ENCODE results near the gene SEPHS2.

SEPHS2 gene

GRCh38 chr16:30447512-30448226 lies 2.0 kb upstream of the SEPHS2 start:
- Histone ChIP-seq H3K4me3 (ENCODE audit: low read depth in 1 of 2, low read length in 2 of 2) (peak overlapping the region in 1 of 2 donors; percentile 37), H3K27ac (ENCODE audit: low read depth, low read length) (peak overlapping the region; percentile 71), H3K4me1 (ENCODE audit: control insufficient read depth in 1 of 2, insufficient read depth in 2 of 2, low read length in 2 of 2) (peaks cover 43 to 48% of the 10 kb centered on the region in 2 donors), H3K36me3 (ENCODE audit: control insufficient read depth in 1 of 2, insufficient read depth in 2 of 2, low read length in 2 of 2) (peaks cover 0 to 4% of the 10 kb centered on the region in 2 donors), H3K9me3 (ENCODE audit: control insufficient read depth in 1 of 2, low read length in 2 of 2) (no peaks in the 10 kb centered on the region), H3K27me3 (ENCODE audit: control insufficient read depth in 1 of 2, insufficient read depth in 2 of 2, low read length in 2 of 2) (no peaks in the 10 kb centered on the region), H3K9ac (ENCODE audit: low read depth in 1 of 2, low read length in 2 of 2) (peak overlapping the region; percentile 25 to 36)

- H3K4me3 ChIP-seq (ENCODE audit: low read depth in 1 of 2, low read length in 2 of 2): peak overlapping the region; percentile 87 to 96
- peak overlapping the region; percentile 90 to 93 for H3K9ac ChIP-seq (ENCODE audit: low read depth in 1 of 2, low read length in 2 of 2)
- no peaks in the 10 kb centered on the region for H3K9me3 ChIP-seq (ENCODE audit: control insufficient read depth in 1 of 2, low read length in 2 of 2)
- peaks cover 38 to 42% of the 10 kb centered on the region in 2 donors for H3K4me1 ChIP-seq (ENCODE audit: control insufficient read depth in 1 of 2, insufficient read depth in 2 of 2, low read length in 2 of 2)
- no peaks in the 10 kb centered on the region for H3K27me3 ChIP-seq (ENCODE audit: control insufficient read depth in 1 of 2, insufficient read depth in 2 of 2, low read length in 2 of 2)
- peak overlapping the region; percentile 88 for H3K27ac ChIP-seq (ENCODE audit: low read depth, low read length)
- peaks cover 0 to 4% of the 10 kb centered on the region in 2 donors for H3K36me3 ChIP-seq (ENCODE audit: control insufficient read depth in 1 of 2, insufficient read depth in 2 of 2, low read length in 2 of 2)
Observed at GRCh38 chr16:30446203-30446595, 525 bp upstream of the SEPHS2 start.

- Histone ChIP-seq H3K9me3 (ENCODE audit: control insufficient read depth in 1 of 2, low read length in 2 of 2) (no peaks in the 10 kb centered on the region), H3K4me1 (ENCODE audit: control insufficient read depth in 1 of 2, insufficient read depth in 2 of 2, low read length in 2 of 2) (peaks cover 34 to 38% of the 10 kb centered on the region in 2 donors)
Observed at GRCh38 chr16:30445149-30445407, 596 bp downstream of the SEPHS2 start.

GRCh38 chr16:30444231-30445148 lies 1.2 kb downstream of the SEPHS2 start:
- no peaks in the 10 kb centered on the region for H3K27me3 ChIP-seq (ENCODE audit: control insufficient read depth in 1 of 2, insufficient read depth in 2 of 2, low read length in 2 of 2)

More at GRCh38 chr16:30445149-30445407, 596 bp downstream of the SEPHS2 start:
- Histone ChIP-seq H3K36me3 (ENCODE audit: control insufficient read depth in 1 of 2, insufficient read depth in 2 of 2, low read length in 2 of 2) (peaks cover 0 to 4% of the 10 kb centered on the region in 2 donors), H3K9ac (ENCODE audit: low read depth in 1 of 2, low read length in 2 of 2) (peak overlapping the region; percentile 90 to 93), H3K4me3 (ENCODE audit: low read depth in 1 of 2, low read length in 2 of 2) (peak overlapping the region; percentile 87 to 96), H3K27ac (ENCODE audit: low read depth, low read length) (peak overlapping the region; percentile 88), H3K27me3 (ENCODE audit: control insufficient read depth in 1 of 2, insufficient read depth in 2 of 2, low read length in 2 of 2) (no peaks in the 10 kb centered on the region)

GRCh38 chr16:30443631-30444030 lies 2.0 kb downstream of the SEPHS2 start:
- H3K27me3 ChIP-seq (ENCODE audit: control insufficient read depth in 1 of 2, insufficient read depth in 2 of 2, low read length in 2 of 2): no peaks in the 10 kb centered on the region
- H3K9ac ChIP-seq (ENCODE audit: low read depth in 1 of 2, low read length in 2 of 2): peak overlapping the region in 1 of 2 donors; percentile 20
- no peaks in the 10 kb centered on the region for H3K9me3 ChIP-seq (ENCODE audit: control insufficient read depth in 1 of 2, low read length in 2 of 2)
- H3K4me1 ChIP-seq (ENCODE audit: control insufficient read depth in 1 of 2, insufficient read depth in 2 of 2, low read length in 2 of 2): peaks cover 34% of the 10 kb centered on the region in 2 donors
- H3K27ac ChIP-seq (ENCODE audit: low read depth, low read length): no peak overlapping the region
- peak overlapping the region; percentile 87 to 96 for H3K4me3 ChIP-seq (ENCODE audit: low read depth in 1 of 2, low read length in 2 of 2)
- H3K36me3 ChIP-seq (ENCODE audit: control insufficient read depth in 1 of 2, insufficient read depth in 2 of 2, low read length in 2 of 2): peaks cover 0 to 4% of the 10 kb centered on the region in 2 donors

More at GRCh38 chr16:30444231-30445148, 1.2 kb downstream of the SEPHS2 start:
- Histone ChIP-seq H3K9me3 (ENCODE audit: control insufficient read depth in 1 of 2, low read length in 2 of 2) (no peaks in the 10 kb centered on the region), H3K36me3 (ENCODE audit: control insufficient read depth in 1 of 2, insufficient read depth in 2 of 2, low read length in 2 of 2) (peaks cover 0 to 4% of the 10 kb centered on the region in 2 donors), H3K4me3 (ENCODE audit: low read depth in 1 of 2, low read length in 2 of 2) (peak overlapping the region; percentile 87 to 96), H3K27ac (ENCODE audit: low read depth, low read length) (peak overlapping the region; percentile 88), H3K9ac (ENCODE audit: low read depth in 1 of 2, low read length in 2 of 2) (peak overlapping the region; percentile 90 to 93), H3K4me1 (ENCODE audit: control insufficient read depth in 1 of 2, insufficient read depth in 2 of 2, low read length in 2 of 2) (peaks cover 34 to 38% of the 10 kb centered on the region in 2 donors)

GRCh38 chr16:30439720-30440348 lies 5.8 kb downstream of the SEPHS2 start:
- Histone ChIP-seq H3K4me1 (ENCODE audit: control insufficient read depth in 1 of 2, insufficient read depth in 2 of 2, low read length in 2 of 2) (peaks cover 10 to 16% of the 10 kb centered on the region in 2 donors), H3K4me3 (ENCODE audit: low read depth in 1 of 2, low read length in 2 of 2) (no peak overlapping the region), H3K27ac (ENCODE audit: low read depth, low read length) (no peak overlapping the region), H3K27me3 (ENCODE audit: control insufficient read depth in 1 of 2, insufficient read depth in 2 of 2, low read length in 2 of 2) (no peaks in the 10 kb centered on the region), H3K9ac (ENCODE audit: low read depth in 1 of 2, low read length in 2 of 2) (no peak overlapping the region), H3K36me3 (ENCODE audit: control insufficient read depth in 1 of 2, insufficient read depth in 2 of 2, low read length in 2 of 2) (peaks cover 0 to 4% of the 10 kb centered on the region in 2 donors), H3K9me3 (ENCODE audit: control insufficient read depth in 1 of 2, low read length in 2 of 2) (no peaks in the 10 kb centered on the region)

GRCh38 chr16:30438835-30439234 lies 6.8 kb downstream of the SEPHS2 start:
- H3K4me3 ChIP-seq (ENCODE audit: low read depth in 1 of 2, low read length in 2 of 2): no peak overlapping the region
- H3K9me3 ChIP-seq (ENCODE audit: control insufficient read depth in 1 of 2, low read length in 2 of 2): no peaks in the 10 kb centered on the region
- H3K36me3 ChIP-seq (ENCODE audit: control insufficient read depth in 1 of 2, insufficient read depth in 2 of 2, low read length in 2 of 2): no peaks in the 10 kb centered on the region
- H3K4me1 ChIP-seq (ENCODE audit: control insufficient read depth in 1 of 2, insufficient read depth in 2 of 2, low read length in 2 of 2): peaks cover 0 to 7% of the 10 kb centered on the region in 2 donors
- H3K27ac ChIP-seq (ENCODE audit: low read depth, low read length): no peak overlapping the region
- H3K9ac ChIP-seq (ENCODE audit: low read depth in 1 of 2, low read length in 2 of 2): no peak overlapping the region
- no peaks in the 10 kb centered on the region for H3K27me3 ChIP-seq (ENCODE audit: control insufficient read depth in 1 of 2, insufficient read depth in 2 of 2, low read length in 2 of 2)

- Histone ChIP-seq H3K9me3 (ENCODE audit: control insufficient read depth in 1 of 2, low read length in 2 of 2) (no peaks in the 10 kb centered on the region), H3K4me1 (ENCODE audit: control insufficient read depth in 1 of 2, insufficient read depth in 2 of 2, low read length in 2 of 2) (no peaks in the 10 kb centered on the region), H3K27ac (ENCODE audit: low read depth, low read length) (no peak overlapping the region), H3K27me3 (ENCODE audit: control insufficient read depth in 1 of 2, insufficient read depth in 2 of 2, low read length in 2 of 2) (no peaks in the 10 kb centered on the region), H3K36me3 (ENCODE audit: control insufficient read depth in 1 of 2, insufficient read depth in 2 of 2, low read length in 2 of 2) (no peaks in the 10 kb centered on the region), H3K4me3 (ENCODE audit: low read depth in 1 of 2, low read length in 2 of 2) (no peak overlapping the region), H3K9ac (ENCODE audit: low read depth in 1 of 2, low read length in 2 of 2) (no peak overlapping the region)
Observed at GRCh38 chr16:30437511-30438046, 8.1 kb downstream of the SEPHS2 start.

GRCh38 chr16:30434852-30435251 lies 10.8 kb downstream of the SEPHS2 start:
- Histone ChIP-seq H3K27me3 (ENCODE audit: control insufficient read depth in 1 of 2, insufficient read depth in 2 of 2, low read length in 2 of 2) (no peaks in the 10 kb centered on the region), H3K4me3 (ENCODE audit: low read depth in 1 of 2, low read length in 2 of 2) (no peak overlapping the region), H3K9me3 (ENCODE audit: control insufficient read depth in 1 of 2, low read length in 2 of 2) (no peaks in the 10 kb centered on the region), H3K36me3 (ENCODE audit: control insufficient read depth in 1 of 2, insufficient read depth in 2 of 2, low read length in 2 of 2) (no peaks in the 10 kb centered on the region), H3K9ac (ENCODE audit: low read depth in 1 of 2, low read length in 2 of 2) (no peak overlapping the region), H3K27ac (ENCODE audit: low read depth, low read length) (no peak overlapping the region), H3K4me1 (ENCODE audit: control insufficient read depth in 1 of 2, insufficient read depth in 2 of 2, low read length in 2 of 2) (peaks cover 7% of the 10 kb centered on the region in 2 donors)
